DOHH2 (cell line): ENCODE measurements around the gene ANK3.

Experiments used
- H3F3A ChIP-seq: fragments of 200-600 bp; sonication (generic), shearing (Covaris generic); 2 replicates; pipeline ENCODE4 v1.6.0; 2016; ENCODE audit warnings: antibody characterized with exemption, mild to moderate bottlenecking; ENCODE audit not compliant: control insufficient read depth, insufficient read depth
- H3K27ac ChIP-seq: fragments of 200-600 bp; sonication (generic); 2 replicates; pipeline ENCODE4 v1.5.1; 2014; ENCODE audit warnings: low read depth, mild to moderate bottlenecking, low read length, moderate library complexity
- H3K27me3 ChIP-seq: fragments of 200-600 bp; sonication (generic); 2 replicates; pipeline ENCODE4 v1.6.1; 2014; ENCODE audit warnings: mild to moderate bottlenecking, low read length, mixed read lengths; ENCODE audit not compliant: control insufficient read depth
- H3K36me3 ChIP-seq: fragments of 200-600 bp; sonication (generic); 2 replicates; pipeline ENCODE4 v1.6.1; 2014; ENCODE audit warnings: mild to moderate bottlenecking, low read length, moderate library complexity, mixed read lengths; ENCODE audit not compliant: control insufficient read depth
- H3K4me1 ChIP-seq: fragments of 200-600 bp; sonication (generic); 2 replicates; pipeline ENCODE4 v1.6.1; 2014; ENCODE audit warnings: mild to moderate bottlenecking, low read length, mixed read lengths; ENCODE audit not compliant: control insufficient read depth
- H3K4me2 ChIP-seq: fragments of 200-600 bp; sonication (generic); 2 replicates; pipeline ENCODE4 v1.6.0; 2014; ENCODE audit warnings: mild to moderate bottlenecking, low read length, moderate library complexity
- H3K4me3 ChIP-seq: fragments of 200-600 bp; sonication (generic); 2 replicates; pipeline ENCODE4 v1.5.1; 2014; ENCODE audit warnings: mild to moderate bottlenecking, low read length, mixed read lengths
- H3K79me2 ChIP-seq: fragments of 200-600 bp; sonication (generic); 2 replicates; pipeline ENCODE4 v1.6.1; 2014; ENCODE audit warnings: mild to moderate bottlenecking, low read length, mixed read lengths; ENCODE audit not compliant: control insufficient read depth
- H3K9me2 ChIP-seq: fragments of 200-600 bp; sonication (generic); replicated peaks from 2 replicates; pipeline ENCODE4 v1.6.1; 2014; ENCODE audit warnings: mild to moderate bottlenecking, low read length, mixed read lengths; ENCODE audit not compliant: control insufficient read depth
- H3K9me3 ChIP-seq: fragments of 200-600 bp; sonication (generic); 2 replicates; pipeline ENCODE4 v1.6.1; 2014; ENCODE audit warnings: antibody characterized with exemption, low read length, mixed read lengths; ENCODE audit not compliant: control insufficient read depth, insufficient read depth
- H4K20me1 ChIP-seq: fragments of 200-600 bp; sonication (generic); 2 replicates; pipeline ENCODE4 v1.6.0; 2014; ENCODE audit warnings: low read depth, mild to moderate bottlenecking, antibody characterized with exemption, low read length, moderate library complexity; ENCODE audit not compliant: control insufficient read depth, insufficient read depth
- EZH2phosphoT487 ChIP-seq: fragments of 200-600 bp; sonication (generic); IDR thresholded peaks from 2 replicates; pipeline ENCODE4 v1.6.1; 2017; ENCODE audit warnings: borderline replicate concordance, mild to moderate bottlenecking, antibody characterized with exemption, low read length, moderate library complexity, mixed read lengths
- TF ChIP-seq, protein P1 (sequence below): fragments of 200-600 bp; sonication (generic); IDR thresholded peaks from one replicate; pipeline ENCODE4 v1.5.1; 2014; ENCODE audit warnings: antibody characterized with exemption, mild to moderate bottlenecking, low read depth, low read length; ENCODE audit not compliant: poor library complexity, severe bottlenecking

ANK3 gene

DNA sequence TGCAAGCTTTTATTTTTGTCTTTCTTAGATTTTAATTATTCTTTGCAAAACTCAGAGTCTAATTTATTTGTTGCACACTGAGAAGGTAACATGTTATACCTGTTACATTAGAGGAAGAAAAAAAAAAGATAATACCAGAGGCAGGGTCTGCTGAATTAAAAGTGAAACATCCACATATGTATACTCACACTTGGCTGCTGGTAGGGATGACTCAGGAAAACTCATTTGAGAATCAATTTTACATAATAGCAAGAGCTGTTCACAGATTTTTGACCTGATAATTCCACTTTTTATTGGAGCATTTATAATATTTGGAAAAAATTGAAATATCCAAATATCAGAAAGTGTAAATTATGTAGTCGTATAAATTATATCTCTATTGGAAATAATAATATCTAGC, 405.3 kb downstream of the ANK3 start:
- peaks cover 7% of the 10 kb centered on the region; the same call in 1 of the 2 replicates for H3K9me3 ChIP-seq
- TF ChIP-seq, protein P1, sequence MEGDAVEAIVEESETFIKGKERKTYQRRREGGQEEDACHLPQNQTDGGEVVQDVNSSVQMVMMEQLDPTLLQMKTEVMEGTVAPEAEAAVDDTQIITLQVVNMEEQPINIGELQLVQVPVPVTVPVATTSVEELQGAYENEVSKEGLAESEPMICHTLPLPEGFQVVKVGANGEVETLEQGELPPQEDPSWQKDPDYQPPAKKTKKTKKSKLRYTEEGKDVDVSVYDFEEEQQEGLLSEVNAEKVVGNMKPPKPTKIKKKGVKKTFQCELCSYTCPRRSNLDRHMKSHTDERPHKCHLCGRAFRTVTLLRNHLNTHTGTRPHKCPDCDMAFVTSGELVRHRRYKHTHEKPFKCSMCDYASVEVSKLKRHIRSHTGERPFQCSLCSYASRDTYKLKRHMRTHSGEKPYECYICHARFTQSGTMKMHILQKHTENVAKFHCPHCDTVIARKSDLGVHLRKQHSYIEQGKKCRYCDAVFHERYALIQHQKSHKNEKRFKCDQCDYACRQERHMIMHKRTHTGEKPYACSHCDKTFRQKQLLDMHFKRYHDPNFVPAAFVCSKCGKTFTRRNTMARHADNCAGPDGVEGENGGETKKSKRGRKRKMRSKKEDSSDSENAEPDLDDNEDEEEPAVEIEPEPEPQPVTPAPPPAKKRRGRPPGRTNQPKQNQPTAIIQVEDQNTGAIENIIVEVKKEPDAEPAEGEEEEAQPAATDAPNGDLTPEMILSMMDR = no peak
- no peak for TF ChIP-seq EZH2phosphoT487
- H3K4me3 ChIP-seq = no peak overlapping the region
- H3K79me2 ChIP-seq = no peaks in the 10 kb centered on the region
- H3K27me3 ChIP-seq = no peaks in the 10 kb centered on the region
- peaks cover 28% of the 10 kb centered on the region for H3K4me1 ChIP-seq
- peak overlapping the region; percentile 26 for H3K4me2 ChIP-seq
- H3K27ac ChIP-seq = no peak overlapping the region
- H4K20me1 ChIP-seq = no peaks in the 10 kb centered on the region
- H3F3A ChIP-seq = no peaks in the 10 kb centered on the region
- no peaks in the 10 kb centered on the region for H3K9me2 ChIP-seq
- H3K36me3 ChIP-seq = no peaks in the 10 kb centered on the region

DNA sequence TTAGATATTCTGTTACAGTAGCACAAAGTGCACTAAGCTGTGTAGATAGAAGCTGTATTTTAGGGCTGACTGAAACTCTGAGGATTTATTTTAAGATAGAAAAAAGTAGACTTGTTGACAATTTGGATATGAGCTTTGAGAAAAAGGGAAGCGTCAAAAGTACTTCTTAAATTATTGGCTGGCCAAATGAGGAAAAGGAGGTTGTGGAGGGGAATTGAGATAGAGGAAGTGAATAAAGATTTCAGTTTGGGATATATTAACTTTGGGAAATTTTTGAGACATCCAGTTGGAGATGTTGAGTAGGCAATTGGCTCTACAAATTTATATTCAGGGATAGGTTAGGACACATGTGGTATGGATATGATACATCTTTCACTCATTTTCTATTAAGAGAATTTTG, 409.3 kb downstream of the ANK3 start:
- Histone ChIP-seq H3K36me3 (no peaks in the 10 kb centered on the region), H3K4me3 (no peak overlapping the region), H3K27me3 (no peaks in the 10 kb centered on the region), H3K4me2 (no peak overlapping the region), H4K20me1 (no peaks in the 10 kb centered on the region), H3K79me2 (no peaks in the 10 kb centered on the region), H3K9me2 (no peaks in the 10 kb centered on the region), H3K27ac (no peak overlapping the region), H3K9me3 (peaks cover 5% of the 10 kb centered on the region; the same call in 1 of the 2 replicates), H3F3A (no peaks in the 10 kb centered on the region), H3K4me1 (peaks cover 23% of the 10 kb centered on the region)
- TF ChIP-seq, protein P1 = no peak
- no peak for TF ChIP-seq EZH2phosphoT487

DNA sequence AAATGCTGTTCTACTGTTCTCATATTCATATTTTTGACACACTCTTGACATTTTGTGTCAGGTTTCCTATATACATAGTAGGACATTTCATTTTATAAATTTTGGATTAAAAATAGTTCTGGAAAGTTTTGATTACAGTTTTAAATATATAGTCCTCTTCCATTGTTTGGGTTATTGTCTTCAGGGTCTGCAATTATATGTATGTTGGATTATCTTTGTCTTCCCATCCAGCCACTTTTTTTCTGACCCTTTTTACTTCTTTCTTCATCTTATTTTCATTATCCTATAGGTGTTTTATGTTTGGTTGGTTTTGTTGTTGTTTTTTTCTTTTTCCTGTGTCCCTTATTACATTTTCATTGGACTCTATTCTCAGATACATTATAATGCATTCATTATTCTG, 412.2 kb downstream of the ANK3 start:
- no peak overlapping the region for H3K27ac ChIP-seq

More for the DNA sequence above, 412.2 kb downstream of the ANK3 start:
- no peaks in the 10 kb centered on the region for H3K36me3 ChIP-seq
- H3K4me3 ChIP-seq = no peak overlapping the region
- H3K9me3 ChIP-seq = peaks cover 5% of the 10 kb centered on the region; the same call in 1 of the 2 replicates
- H3K4me2 ChIP-seq = no peak overlapping the region
- H3K27me3 ChIP-seq = no peaks in the 10 kb centered on the region
- no peaks in the 10 kb centered on the region for H3K79me2 ChIP-seq
- no peaks in the 10 kb centered on the region for H3K9me2 ChIP-seq
- H4K20me1 ChIP-seq = no peaks in the 10 kb centered on the region
- H3F3A ChIP-seq = peaks cover 3% of the 10 kb centered on the region; the same call in 1 of the 2 replicates
- no peaks in the 10 kb centered on the region for H3K4me1 ChIP-seq
- no peak for TF ChIP-seq EZH2phosphoT487
- TF ChIP-seq, protein P1 = no peak
